Measurements from ENCODE around the gene SLC16A5. TPM values are rescaled to one million over a fixed set of nuclear protein-coding genes. Genes with fewer than 3 reads are reported as not detected.

Gene SLC16A5
- polyA plus RNA-seq, 1 donor from 2014 or later, result not detected

DNA sequence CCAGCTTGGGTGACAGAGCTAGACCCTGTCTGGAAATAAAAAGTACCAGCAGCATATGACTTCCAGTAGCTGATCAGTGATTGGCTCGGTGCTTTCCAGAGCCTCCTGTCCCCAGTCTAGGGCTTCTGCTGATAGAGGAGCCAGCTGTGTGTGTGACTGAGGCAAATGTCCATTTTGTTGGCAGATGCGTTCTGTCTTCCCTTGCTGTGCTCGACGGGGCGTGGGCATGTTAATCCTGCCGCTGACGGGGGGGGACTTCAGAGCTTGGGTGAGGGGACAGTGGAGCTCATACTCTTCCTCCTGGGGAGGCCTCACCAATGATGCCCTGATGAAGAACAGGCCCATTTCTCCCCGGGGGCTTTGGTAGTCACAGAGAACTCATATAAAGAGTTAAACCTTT, 26.1 kb upstream of the SLC16A5 start:
- TF ChIP-seq MXI1 (conservative IDR thresholded peaks at IDR 0.05; ENCODE audit: poor library complexity, severe bottlenecking) (no peak), RAD21 (conservative IDR thresholded peaks at IDR 0.05) (no peak), EZH2 (IDR thresholded peaks at IDR 0.05; ENCODE audit: borderline replicate concordance, insufficient read depth, low read length, poor library complexity, severe bottlenecking) (no peak), SMC3 (conservative IDR thresholded peaks at IDR 0.05; ENCODE audit: poor library complexity) (no peak), POLR2AphosphoS5 (IDR thresholded peaks at IDR 0.05) (no peak), EP300 (conservative IDR thresholded peaks at IDR 0.05; ENCODE audit: poor library complexity, severe bottlenecking) (no peak), TAF1 (IDR thresholded peaks at IDR 0.05; ENCODE audit: low read depth) (no peak)
- TF ChIP-seq, protein P1, sequence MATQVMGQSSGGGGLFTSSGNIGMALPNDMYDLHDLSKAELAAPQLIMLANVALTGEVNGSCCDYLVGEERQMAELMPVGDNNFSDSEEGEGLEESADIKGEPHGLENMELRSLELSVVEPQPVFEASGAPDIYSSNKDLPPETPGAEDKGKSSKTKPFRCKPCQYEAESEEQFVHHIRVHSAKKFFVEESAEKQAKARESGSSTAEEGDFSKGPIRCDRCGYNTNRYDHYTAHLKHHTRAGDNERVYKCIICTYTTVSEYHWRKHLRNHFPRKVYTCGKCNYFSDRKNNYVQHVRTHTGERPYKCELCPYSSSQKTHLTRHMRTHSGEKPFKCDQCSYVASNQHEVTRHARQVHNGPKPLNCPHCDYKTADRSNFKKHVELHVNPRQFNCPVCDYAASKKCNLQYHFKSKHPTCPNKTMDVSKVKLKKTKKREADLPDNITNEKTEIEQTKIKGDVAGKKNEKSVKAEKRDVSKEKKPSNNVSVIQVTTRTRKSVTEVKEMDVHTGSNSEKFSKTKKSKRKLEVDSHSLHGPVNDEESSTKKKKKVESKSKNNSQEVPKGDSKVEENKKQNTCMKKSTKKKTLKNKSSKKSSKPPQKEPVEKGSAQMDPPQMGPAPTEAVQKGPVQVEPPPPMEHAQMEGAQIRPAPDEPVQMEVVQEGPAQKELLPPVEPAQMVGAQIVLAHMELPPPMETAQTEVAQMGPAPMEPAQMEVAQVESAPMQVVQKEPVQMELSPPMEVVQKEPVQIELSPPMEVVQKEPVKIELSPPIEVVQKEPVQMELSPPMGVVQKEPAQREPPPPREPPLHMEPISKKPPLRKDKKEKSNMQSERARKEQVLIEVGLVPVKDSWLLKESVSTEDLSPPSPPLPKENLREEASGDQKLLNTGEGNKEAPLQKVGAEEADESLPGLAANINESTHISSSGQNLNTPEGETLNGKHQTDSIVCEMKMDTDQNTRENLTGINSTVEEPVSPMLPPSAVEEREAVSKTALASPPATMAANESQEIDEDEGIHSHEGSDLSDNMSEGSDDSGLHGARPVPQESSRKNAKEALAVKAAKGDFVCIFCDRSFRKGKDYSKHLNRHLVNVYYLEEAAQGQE (IDR thresholded peaks at IDR 0.05; ENCODE audit: borderline replicate concordance), result no peak
- TF ChIP-seq, protein P2, sequence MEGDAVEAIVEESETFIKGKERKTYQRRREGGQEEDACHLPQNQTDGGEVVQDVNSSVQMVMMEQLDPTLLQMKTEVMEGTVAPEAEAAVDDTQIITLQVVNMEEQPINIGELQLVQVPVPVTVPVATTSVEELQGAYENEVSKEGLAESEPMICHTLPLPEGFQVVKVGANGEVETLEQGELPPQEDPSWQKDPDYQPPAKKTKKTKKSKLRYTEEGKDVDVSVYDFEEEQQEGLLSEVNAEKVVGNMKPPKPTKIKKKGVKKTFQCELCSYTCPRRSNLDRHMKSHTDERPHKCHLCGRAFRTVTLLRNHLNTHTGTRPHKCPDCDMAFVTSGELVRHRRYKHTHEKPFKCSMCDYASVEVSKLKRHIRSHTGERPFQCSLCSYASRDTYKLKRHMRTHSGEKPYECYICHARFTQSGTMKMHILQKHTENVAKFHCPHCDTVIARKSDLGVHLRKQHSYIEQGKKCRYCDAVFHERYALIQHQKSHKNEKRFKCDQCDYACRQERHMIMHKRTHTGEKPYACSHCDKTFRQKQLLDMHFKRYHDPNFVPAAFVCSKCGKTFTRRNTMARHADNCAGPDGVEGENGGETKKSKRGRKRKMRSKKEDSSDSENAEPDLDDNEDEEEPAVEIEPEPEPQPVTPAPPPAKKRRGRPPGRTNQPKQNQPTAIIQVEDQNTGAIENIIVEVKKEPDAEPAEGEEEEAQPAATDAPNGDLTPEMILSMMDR (IDR thresholded peaks at IDR 0.05; ENCODE audit: poor library complexity, severe bottlenecking), result no peak
- H3K4me2 ChIP-seq (ENCODE audit: low read length), result no peak overlapping the region
- no peak overlapping the region for H3K27ac ChIP-seq (ENCODE audit: low read length)
- H3F3A ChIP-seq (ENCODE audit: insufficient read depth, low read length, poor library complexity, severe bottlenecking), result no peaks in the 10 kb centered on the region
- no peaks in the 10 kb centered on the region for H3K9me3 ChIP-seq (ENCODE audit: low read length)
- H3K36me3 ChIP-seq (ENCODE audit: insufficient read depth, low read length), result peaks cover 5% of the 10 kb centered on the region
- no peaks in the 10 kb centered on the region for H3K79me2 ChIP-seq (replicated peaks; ENCODE audit: insufficient read depth, low read length)
- no peaks in the 10 kb centered on the region for H3K9me2 ChIP-seq (ENCODE audit: insufficient read depth, low read length)
- H2AFZ ChIP-seq (ENCODE audit: low read depth, low read length), result no peak overlapping the region
- no peak overlapping the region for H3K4me3 ChIP-seq (ENCODE audit: low read length)
- no peaks in the 10 kb centered on the region for H3K27me3 ChIP-seq (ENCODE audit: insufficient read depth, low read depth, low read length)
- no peaks in the 10 kb centered on the region for H4K20me1 ChIP-seq (ENCODE audit: insufficient read depth)
- no peak overlapping the region for H3K9ac ChIP-seq (ENCODE audit: low read length)

DNA sequence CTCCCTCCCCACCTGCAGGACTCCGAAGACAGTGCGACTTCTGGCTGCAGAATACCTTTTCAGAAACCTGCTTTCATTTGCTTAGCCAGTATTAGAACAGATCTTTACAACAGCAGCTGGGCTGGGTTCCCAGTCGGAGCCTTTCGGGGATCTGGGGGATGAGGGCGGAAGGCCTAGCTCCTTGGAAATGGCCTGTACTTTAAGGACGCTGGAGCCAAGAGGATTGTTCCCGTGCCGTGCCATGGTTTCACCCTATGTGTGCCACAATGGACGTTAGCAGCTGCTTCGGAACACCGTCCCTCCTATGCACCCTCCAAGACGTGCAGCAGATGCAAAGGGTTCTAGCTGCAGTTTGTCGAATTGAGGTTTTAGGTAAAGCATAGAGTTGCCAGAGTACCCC, 24.6 kb upstream of the SLC16A5 start:
- peaks cover 5% of the 10 kb centered on the region for H3K36me3 ChIP-seq (ENCODE audit: insufficient read depth, low read length)

More for the DNA sequence above, 24.6 kb upstream of the SLC16A5 start:
- Histone ChIP-seq H3K79me2 (replicated peaks; ENCODE audit: insufficient read depth, low read length) (no peaks in the 10 kb centered on the region), H3K9me3 (ENCODE audit: low read length) (no peaks in the 10 kb centered on the region), H3K4me2 (ENCODE audit: low read length) (no peak overlapping the region), H3K9me2 (ENCODE audit: insufficient read depth, low read length) (no peaks in the 10 kb centered on the region), H3K9ac (ENCODE audit: low read length) (no peak overlapping the region), H2AFZ (ENCODE audit: low read depth, low read length) (no peak overlapping the region), H3K4me3 (ENCODE audit: low read length) (no peak overlapping the region), H3F3A (ENCODE audit: insufficient read depth, low read length, poor library complexity, severe bottlenecking) (no peaks in the 10 kb centered on the region), H3K27me3 (ENCODE audit: insufficient read depth, low read depth, low read length) (no peaks in the 10 kb centered on the region), H3K27ac (ENCODE audit: low read length) (no peak overlapping the region), H4K20me1 (ENCODE audit: insufficient read depth) (no peaks in the 10 kb centered on the region)
- TF ChIP-seq, protein P2 (IDR thresholded peaks at IDR 0.05; ENCODE audit: poor library complexity, severe bottlenecking), result no peak
- TF ChIP-seq POLR2AphosphoS5 (IDR thresholded peaks at IDR 0.05) (no peak), TAF1 (IDR thresholded peaks at IDR 0.05; ENCODE audit: low read depth) (no peak), EP300 (conservative IDR thresholded peaks at IDR 0.05; ENCODE audit: poor library complexity, severe bottlenecking) (no peak), MXI1 (conservative IDR thresholded peaks at IDR 0.05; ENCODE audit: poor library complexity, severe bottlenecking) (no peak), RAD21 (conservative IDR thresholded peaks at IDR 0.05) (no peak), EZH2 (IDR thresholded peaks at IDR 0.05; ENCODE audit: borderline replicate concordance, insufficient read depth, low read length, poor library complexity, severe bottlenecking) (no peak), SMC3 (conservative IDR thresholded peaks at IDR 0.05; ENCODE audit: poor library complexity) (no peak)
- TF ChIP-seq, protein P1 (IDR thresholded peaks at IDR 0.05; ENCODE audit: borderline replicate concordance), result no peak
